ENCODE measurements around the gene FRMD8. TPM values are rescaled to one million over a fixed set of nuclear protein-coding genes. Genes with fewer than 3 reads are reported as not detected.
A peak's percentile ranks its signal among the peaks of the same experiment; 100 is the strongest.

FRMD8 gene
- total RNA-seq, 1 experiment from 2014 or later = 22.7 TPM

DNA sequence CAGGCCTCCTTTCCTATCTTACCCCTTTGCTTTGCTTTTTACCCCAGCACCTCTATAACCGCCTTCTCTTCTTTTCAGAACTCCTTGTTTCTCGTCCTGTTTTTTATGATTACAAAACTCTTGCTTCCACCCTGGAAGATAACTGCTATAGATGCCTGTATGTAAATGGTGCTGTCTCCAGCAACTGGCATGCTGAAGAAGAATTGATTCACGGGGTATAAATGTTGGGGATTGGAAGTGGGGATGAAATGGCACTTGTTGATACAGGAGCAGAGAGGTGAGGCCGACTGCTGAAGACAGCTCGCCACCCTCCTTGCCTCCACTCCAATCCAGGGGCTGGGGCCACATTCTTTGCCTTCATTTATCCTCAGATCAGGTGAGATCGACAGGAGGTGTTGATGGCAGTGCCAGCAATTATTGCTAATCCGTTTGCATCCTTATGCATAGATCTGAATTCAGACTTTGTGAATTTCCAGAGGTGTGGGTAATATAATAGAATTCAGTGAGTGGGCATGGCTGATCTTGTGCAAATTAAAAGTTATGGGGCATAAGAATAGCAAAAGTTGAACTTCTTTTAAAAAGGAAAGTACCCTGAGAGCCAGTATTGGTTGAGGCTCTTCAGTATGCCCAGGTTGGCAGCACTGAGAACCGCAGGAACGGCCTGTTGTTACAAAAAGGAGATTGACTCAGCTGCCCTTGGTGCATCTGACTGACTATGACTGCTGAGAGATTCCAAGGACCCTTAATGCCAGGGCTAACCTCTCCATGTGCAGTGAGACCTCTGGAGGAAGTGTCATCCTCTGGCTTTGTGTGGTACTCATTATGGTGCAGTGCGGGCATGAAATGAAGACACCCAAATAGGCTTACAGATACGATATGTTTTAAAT is 41.5 kb downstream of the FRMD8 start:
- H3K79me2 ChIP-seq (ENCODE audit: insufficient read depth, low read length) = peaks cover 2% of the 10 kb centered on the region; the same call in 1 of the 2 replicates
- no CpG with 5 or more reads among the region's 11 CpGs for WGBS (ENCODE audit: extremely low coverage, insufficient read length, low lambda C conversion rate)
- H3K4me1 Mint-ChIP-seq = peaks cover 63 to 64% of the 10 kb centered on the region in 2 experiments

More for the DNA sequence above, 41.5 kb downstream of the FRMD8 start:
- no peak overlapping the region for H2AFZ ChIP-seq (ENCODE audit: low read length)
- Mint-ChIP-seq H3K27ac (peak overlapping the region in 1 of 3 experiments; percentile 2; a peak in 3 of 7 replicates), H3K27me3 (ENCODE audit: low read depth) (no peaks in the 10 kb centered on the region), H3K4me3 (no peak overlapping the region), H3K36me3 (ENCODE audit: insufficient read depth in 1 of 3, low read depth in 3 of 3) (no peaks in the 10 kb centered on the region), H3K9me3 (no peaks in the 10 kb centered on the region)
- H3K23ac ChIP-seq (ENCODE audit: insufficient read length, low read depth, low read length) = no peak overlapping the region
- no peak overlapping the region for H3T11ph ChIP-seq (ENCODE audit: low read length)
- H3K27ac ChIP-seq (ENCODE audit: insufficient read length, low read depth, low read length) = no peak overlapping the region
- no peak overlapping the region for H3K9ac ChIP-seq (ENCODE audit: extremely low read depth, insufficient read length, low read length)
- H3K18ac ChIP-seq (ENCODE audit: insufficient read length, low read depth, low read length) = no peak overlapping the region
- H2BK15ac ChIP-seq (ENCODE audit: low read depth, low read length) = no peak overlapping the region
- no peak overlapping the region for H4K8ac ChIP-seq (replicated peaks; ENCODE audit: insufficient read length, low read depth, low read length)
- TF ChIP-seq, protein P1, sequence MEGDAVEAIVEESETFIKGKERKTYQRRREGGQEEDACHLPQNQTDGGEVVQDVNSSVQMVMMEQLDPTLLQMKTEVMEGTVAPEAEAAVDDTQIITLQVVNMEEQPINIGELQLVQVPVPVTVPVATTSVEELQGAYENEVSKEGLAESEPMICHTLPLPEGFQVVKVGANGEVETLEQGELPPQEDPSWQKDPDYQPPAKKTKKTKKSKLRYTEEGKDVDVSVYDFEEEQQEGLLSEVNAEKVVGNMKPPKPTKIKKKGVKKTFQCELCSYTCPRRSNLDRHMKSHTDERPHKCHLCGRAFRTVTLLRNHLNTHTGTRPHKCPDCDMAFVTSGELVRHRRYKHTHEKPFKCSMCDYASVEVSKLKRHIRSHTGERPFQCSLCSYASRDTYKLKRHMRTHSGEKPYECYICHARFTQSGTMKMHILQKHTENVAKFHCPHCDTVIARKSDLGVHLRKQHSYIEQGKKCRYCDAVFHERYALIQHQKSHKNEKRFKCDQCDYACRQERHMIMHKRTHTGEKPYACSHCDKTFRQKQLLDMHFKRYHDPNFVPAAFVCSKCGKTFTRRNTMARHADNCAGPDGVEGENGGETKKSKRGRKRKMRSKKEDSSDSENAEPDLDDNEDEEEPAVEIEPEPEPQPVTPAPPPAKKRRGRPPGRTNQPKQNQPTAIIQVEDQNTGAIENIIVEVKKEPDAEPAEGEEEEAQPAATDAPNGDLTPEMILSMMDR (conservative IDR thresholded peaks at IDR 0.05) = no peak
- no peaks in the 10 kb centered on the region for H3K9me3 ChIP-seq (ENCODE audit: control insufficient read depth, low read depth, low read length)
- no peak overlapping the region for H2BK12ac ChIP-seq (ENCODE audit: insufficient read length, low read depth, low read length)
- no peak overlapping the region for H3K56ac ChIP-seq (ENCODE audit: insufficient read length, low read depth, low read length)
- no peak overlapping the region for H4K5ac ChIP-seq (ENCODE audit: insufficient read length, low read depth, low read length)
- no peak overlapping the region for H3K4ac ChIP-seq (ENCODE audit: low read depth, low read length)
- peaks cover 5% of the 10 kb centered on the region for H3K23me2 ChIP-seq (ENCODE audit: insufficient read length, low read depth, low read length, poor library complexity, severe bottlenecking)
- no peak overlapping the region for H3K4me2 ChIP-seq (ENCODE audit: insufficient read depth, insufficient read length, low read length)
- peaks cover 29% of the 10 kb centered on the region for H3K4me1 ChIP-seq (ENCODE audit: insufficient read depth, low read length)
- no peak overlapping the region for H2BK5ac ChIP-seq (ENCODE audit: insufficient read length, low read length)
- no peaks in the 10 kb centered on the region for H3K79me1 ChIP-seq (ENCODE audit: insufficient read depth, low read depth, low read length, poor library complexity, severe bottlenecking)
- H4K91ac ChIP-seq (ENCODE audit: insufficient read length, low read depth, low read length) = no peak overlapping the region
- no peak overlapping the region for H3K14ac ChIP-seq (ENCODE audit: insufficient read depth, low read length)
- peaks cover 2% of the 10 kb centered on the region for H4K20me1 ChIP-seq (ENCODE audit: control insufficient read depth, insufficient read depth, insufficient read length)
- no peak overlapping the region for H2AK5ac ChIP-seq (ENCODE audit: insufficient read length, low read length)
- H2BK20ac ChIP-seq (ENCODE audit: low read depth, low read length, poor library complexity, severe bottlenecking) = no peak overlapping the region
- peak; percentile 36 for DNase-seq
- H2BK120ac ChIP-seq (ENCODE audit: low read depth, low read length, poor library complexity, severe bottlenecking) = no peak overlapping the region
- no peaks in the 10 kb centered on the region for H3K27me3 ChIP-seq (ENCODE audit: insufficient read depth, low read length)

Measured in H9 (cell line).